Raji (cell line): ENCODE data around the gene FAM53B.

Source experiments
- POLR2A ChIP-seq: IDR thresholded peaks from 2 replicates; pipeline ENCODE4 v1.6.1; 2011; ENCODE audit warnings: low read depth, low read length, control low read depth; ENCODE audit not compliant: insufficient read depth

FAM53B gene

GRCh38 chr10:124569623-124570470, 174.3 kb downstream of the FAM53B start:
- TF ChIP-seq POLR2A = no peak
